GM21515 (cell line): Measurements from ENCODE around the gene FITM1.

Experiments used
- ATAC-seq: cut with Tn5 transposase; IDR thresholded peaks from one replicate; pipeline ENCODE4 v1.9.1; 2021; ENCODE audit not compliant: unreplicated experiment

The FITM1 gene

GRCh38 chr14:24138396-24139271 lies 8.2 kb downstream of the FITM1 start:
- no peak for ATAC-seq

- ATAC-seq, result no peak
These were observed 8.9 kb downstream of the FITM1 start for GRCh38 chr14:24139272-24139934.

- ATAC-seq, result peak; percentile 79
These were observed 10.8 kb downstream of the FITM1 start, which contains the start of gene EMC9 for GRCh38 chr14:24141097-24141880. Gene EMC9 (minus strand): TSS chr14:24141591. CDS start chr14:24141304, 287 bp downstream.

GRCh38 chr14:24143511-24143910 lies 13.1 kb downstream of the FITM1 start:
- no peak for ATAC-seq

- no peak for ATAC-seq
These were observed 14.0 kb downstream of the FITM1 start for GRCh38 chr14:24144451-24144850.

- no peak for ATAC-seq
These were observed 14.8 kb downstream of the FITM1 start for GRCh38 chr14:24145219-24145618.

- ATAC-seq, result no peak
These were observed 15.4 kb downstream of the FITM1 start for GRCh38 chr14:24145690-24146452.

GRCh38 chr14:24146453-24146977 lies 16.1 kb downstream of the FITM1 start, which contains the start of gene PSME2:
Gene PSME2 (minus strand): TSS chr14:24146610. CDS start chr14:24146581, 29 bp downstream.
- ATAC-seq, result peak; percentile 55

GRCh38 chr14:24146978-24147760 lies 16.7 kb downstream of the FITM1 start, which contains the start of gene RNF31:
Gene RNF31 (plus strand): TSS chr14:24147498. CDS start chr14:24147699, 201 bp downstream.
- ATAC-seq, result peak; percentile 78

- no peak for ATAC-seq
These were observed 17.4 kb downstream of the FITM1 start for GRCh38 chr14:24147761-24148428.

GRCh38 chr14:24149302-24149969 lies 19.0 kb downstream of the FITM1 start:
- no peak for ATAC-seq

GRCh38 chr14:24150061-24150460 lies 19.6 kb downstream of the FITM1 start:
- ATAC-seq, result no peak

GRCh38 chr14:24150567-24150966 lies 20.1 kb downstream of the FITM1 start:
- ATAC-seq, result no peak

- ATAC-seq, result no peak
These were observed 20.5 kb downstream of the FITM1 start for GRCh38 chr14:24150993-24151392.

- ATAC-seq, result no peak
These were observed 21.1 kb downstream of the FITM1 start for GRCh38 chr14:24151404-24152080.

GRCh38 chr14:24155100-24155499 lies 24.6 kb downstream of the FITM1 start:
- no peak for ATAC-seq

- ATAC-seq, result no peak
These were observed 26.4 kb downstream of the FITM1 start for GRCh38 chr14:24156840-24157239.

GRCh38 chr14:24157331-24157730 lies 26.9 kb downstream of the FITM1 start:
- ATAC-seq, result no peak
